Smooth muscle cell (in vitro differentiated cells): ENCODE measurements around the gene SPRYD3. TPM values are rescaled to one million over a fixed set of nuclear protein-coding genes. Genes with fewer than 3 reads are reported as not detected.

ENCODE experiments used
- DNase-seq: peaks from one replicate; lab custom pipeline; 2025; ENCODE audit not compliant: unreplicated experiment; lab: John Stamatoyannopoulos, UW
- H2AFZ ChIP-seq: fragments of 200-600 bp; sonication (generic); 2 replicates; pipeline ENCODE4 v1.6.0; 2016; ENCODE audit warnings: antibody characterized with exemption, low read depth, mild to moderate bottlenecking
- H3F3A ChIP-seq: fragments of 200-600 bp; sonication (generic); 2 replicates; pipeline ENCODE4 v1.6.0; 2017; ENCODE audit warnings: antibody characterized with exemption, low read depth
- H3K27ac ChIP-seq: fragments of 200-600 bp; sonication (generic); 2 replicates; pipeline ENCODE4 v1.5.1; 2016; ENCODE audit warnings: low read depth, mild to moderate bottlenecking
- H3K27me3 ChIP-seq: fragments of 200-600 bp; sonication (generic); 2 replicates; pipeline ENCODE4 v1.6.1; 2016; ENCODE audit warnings: low read depth, mild to moderate bottlenecking
- H3K36me3 ChIP-seq: fragments of 200-600 bp; sonication (generic); 2 replicates; pipeline ENCODE4 v1.5.1; 2016; ENCODE audit warnings: low read depth
- H3K4me1 ChIP-seq: fragments of 200-600 bp; sonication (generic); 2 replicates; pipeline ENCODE4 v1.5.1; 2016; ENCODE audit warnings: low read depth
- H3K4me2 ChIP-seq: fragments of 200-600 bp; sonication (generic); 2 replicates; pipeline ENCODE4 v1.6.0; 2016; ENCODE audit warnings: mild to moderate bottlenecking
- H3K4me3 ChIP-seq: fragments of 200-600 bp; sonication (generic); 2 replicates; pipeline ENCODE4 v1.5.1; 2016; ENCODE audit warnings: mild to moderate bottlenecking
- H3K79me2 ChIP-seq: fragments of 200-600 bp; sonication (generic); 2 replicates; pipeline ENCODE4 v1.6.0; 2016; ENCODE audit warnings: low read depth, mild to moderate bottlenecking
- H3K9ac ChIP-seq: fragments of 200-600 bp; sonication (generic); 2 replicates; pipeline ENCODE4 v1.6.0; 2016; ENCODE audit warnings: low read depth
- H3K9me3 ChIP-seq: fragments of 200-600 bp; sonication (generic); replicated peaks from 2 replicates; pipeline ENCODE4 v1.5.1; 2016; ENCODE audit warnings: low read depth
- H4K20me1 ChIP-seq: fragments of 200-600 bp; sonication (generic); 2 replicates; pipeline ENCODE4 v1.6.0; 2016; ENCODE audit warnings: low read depth
- CTCF ChIP-seq: fragments of 200-600 bp; sonication (generic); IDR thresholded peaks from 2 replicates; pipeline ENCODE4 v1.5.1; 2017; ENCODE audit warnings: borderline replicate concordance, mild to moderate bottlenecking, antibody characterized with exemption; ENCODE audit not compliant: insufficient read depth, poor library complexity, severe bottlenecking
- WGBS: methylation state at CpG from one replicate; pipeline ENCODE4 v1.1.7; 2016; ENCODE audit warnings: low lambda C conversion rate; 5-methylcytosine and 5-hydroxymethylcytosine counted together
- polyA plus RNA-seq: library from polyadenylated mRNA; unstranded; fragments of >200 nt; fragmentation: Nextera tagmentation; extraction: Ambion mirVana; gene quantifications from 2 replicates; pipeline ENCODE4 v1.2.1, GENCODE V29; 2016
- total RNA-seq: library from RNA; depleted of rRNA; stranded (reverse); fragments of >200 nt; gene quantifications from 2 replicates; pipeline ENCODE4 v1.2.3, GENCODE V29; 2014

SPRYD3 gene
- total and polyA plus RNA-seq, 2 experiments from 2014 or later: 20.2 to 57.1 TPM

GRCh38 chr12:53048033-53048779, 31.0 kb downstream of the SPRYD3 start:
- Histone ChIP-seq H3K4me3 (peak overlapping the region; percentile 52), H3K4me2 (peak overlapping the region; percentile 84), H3K27me3 (no peaks in the 10 kb centered on the region), H3K27ac (peak overlapping the region; percentile 86), H3K9me3 (no peaks in the 10 kb centered on the region), H3K9ac (peak overlapping the region; percentile 15), H3K79me2 (peaks cover 12% of the 10 kb centered on the region), H3F3A (peaks cover 26% of the 10 kb centered on the region), H4K20me1 (no peaks in the 10 kb centered on the region), H2AFZ (no peak overlapping the region), H3K4me1 (peaks cover 43% of the 10 kb centered on the region), H3K36me3 (no peaks in the 10 kb centered on the region)
- TF ChIP-seq CTCF: no peak
- WGBS: 24% methylated on average over 10 of the region's 10 CpGs
- no peak for DNase-seq

- TF ChIP-seq CTCF: peak; percentile 12
- H3K9me3 ChIP-seq: no peaks in the 10 kb centered on the region
- peak; percentile 80 for DNase-seq
- WGBS: 1% methylated on average over 16 of the region's 94 CpGs
- H3K27ac ChIP-seq: peak overlapping the region; percentile 86
- H3F3A ChIP-seq: peaks cover 34% of the 10 kb centered on the region
- H4K20me1 ChIP-seq: no peaks in the 10 kb centered on the region
- peak overlapping the region; percentile 84 for H3K4me2 ChIP-seq
- H2AFZ ChIP-seq: no peak overlapping the region
- peak overlapping the region; percentile 78 for H3K4me3 ChIP-seq
- peaks cover 43% of the 10 kb centered on the region for H3K4me1 ChIP-seq
- H3K27me3 ChIP-seq: no peaks in the 10 kb centered on the region
- H3K9ac ChIP-seq: peak overlapping the region; percentile 76
- no peaks in the 10 kb centered on the region for H3K36me3 ChIP-seq
- H3K79me2 ChIP-seq: peaks cover 12% of the 10 kb centered on the region
Measured at GRCh38 chr12:53047221-53048032, 31.8 kb downstream of the SPRYD3 start.

GRCh38 chr12:53046655-53047220, 32.5 kb downstream of the SPRYD3 start:
- H3K27ac ChIP-seq: peak overlapping the region; percentile 93
- peak overlapping the region; percentile 81 for H3K9ac ChIP-seq
- no peaks in the 10 kb centered on the region for H3K36me3 ChIP-seq
- peak overlapping the region; percentile 55 for H2AFZ ChIP-seq
- peaks cover 6% of the 10 kb centered on the region for H3K79me2 ChIP-seq
- no peaks in the 10 kb centered on the region for H3K27me3 ChIP-seq
- under 1% methylated on average over 27 of the region's 44 CpGs for WGBS
- TF ChIP-seq CTCF: no peak
- peak overlapping the region; percentile 78 for H3K4me3 ChIP-seq
- DNase-seq: peak; percentile 77
- peak overlapping the region; percentile 87 for H3K4me2 ChIP-seq
- H3K4me1 ChIP-seq: peaks cover 43% of the 10 kb centered on the region
- H3K9me3 ChIP-seq: no peaks in the 10 kb centered on the region
- H4K20me1 ChIP-seq: no peaks in the 10 kb centered on the region
- H3F3A ChIP-seq: peaks cover 39% of the 10 kb centered on the region
